HEK293T (cell line): ENCODE results near the gene HOXD12.

Source experiments
- FOXK2 ChIP-seq: fragments of 450-650 bp; IDR thresholded peaks from 2 replicates; pipeline ENCODE4 v1.6.1; 2016; ENCODE audit warnings: mild to moderate bottlenecking
- TF ChIP-seq, protein P1 (sequence below): fragments of 450-650 bp; IDR thresholded peaks from 2 replicates; pipeline ENCODE4 v1.6.1; 2016

GRCh38 chr2:176117162-176117822 is 17.7 kb downstream of the HOXD12 start:
- no peak for TF ChIP-seq FOXK2
- TF ChIP-seq, protein P1, sequence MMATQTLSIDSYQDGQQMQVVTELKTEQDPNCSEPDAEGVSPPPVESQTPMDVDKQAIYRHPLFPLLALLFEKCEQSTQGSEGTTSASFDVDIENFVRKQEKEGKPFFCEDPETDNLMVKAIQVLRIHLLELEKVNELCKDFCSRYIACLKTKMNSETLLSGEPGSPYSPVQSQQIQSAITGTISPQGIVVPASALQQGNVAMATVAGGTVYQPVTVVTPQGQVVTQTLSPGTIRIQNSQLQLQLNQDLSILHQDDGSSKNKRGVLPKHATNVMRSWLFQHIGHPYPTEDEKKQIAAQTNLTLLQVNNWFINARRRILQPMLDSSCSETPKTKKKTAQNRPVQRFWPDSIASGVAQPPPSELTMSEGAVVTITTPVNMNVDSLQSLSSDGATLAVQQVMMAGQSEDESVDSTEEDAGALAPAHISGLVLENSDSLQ, result no peak
